HL-60 (cell line): ENCODE results near the gene RPS6KC1.
"Not testable (repeated sequence)": the region's sequence is repeated elsewhere in the genome, so short reads cannot be mapped to it uniquely, and the experiment has no call there.

Experiments used
- DNase-seq, 2 experiments: peaks; one replicate each; pipeline ENCODE4 v3.0.0-alpha.2; 2010 to 2020; ENCODE audit warnings: low read depth in 1 of 2, low spot score in 1 of 2
- H3K27ac ChIP-seq: fragments of 250-450 bp; sonication (Bioruptor Pico); replicated peaks from 2 replicates; pipeline ENCODE4 v1.5.1; 2020; ENCODE audit warnings: mild to moderate bottlenecking, moderate library complexity
- H3K27me3 ChIP-seq: fragments of 250-450 bp; sonication (Bioruptor Pico); 2 replicates; pipeline ENCODE4 v1.5.1; 2021; ENCODE audit warnings: mild to moderate bottlenecking, moderate library complexity; ENCODE audit not compliant: insufficient read depth, poor library complexity, severe bottlenecking
- H3K4me3 ChIP-seq: replicated peaks from 2 replicates; pipeline ENCODE4 v1.5.1; 2011; ENCODE audit warnings: mild to moderate bottlenecking, control low read depth, low read length; ENCODE audit not compliant: insufficient read depth
- GABPA ChIP-seq: IDR thresholded peaks from 2 replicates; pipeline ENCODE4 v1.6.1; 2012; ENCODE audit warnings: low read depth
- POLR2AphosphoS5 ChIP-seq: IDR thresholded peaks from 2 replicates; pipeline ENCODE4 v1.6.1; 2012; ENCODE audit warnings: low read depth
- REST ChIP-seq: IDR thresholded peaks from 2 replicates; pipeline ENCODE4 v1.6.1; 2012; ENCODE audit warnings: low read depth; ENCODE audit not compliant: insufficient replicate concordance
- SPI1 ChIP-seq: IDR thresholded peaks from 2 replicates; pipeline ENCODE4 v1.6.1; 2012; ENCODE audit warnings: low read depth, mild to moderate bottlenecking, borderline replicate concordance
- TF ChIP-seq, protein P1 (sequence below): IDR thresholded peaks from one replicate; pipeline ENCODE4 v1.5.1; 2011; ENCODE audit warnings: low read length, control low read depth, inconsistent platforms; ENCODE audit not compliant: insufficient read depth

RPS6KC1 gene

DNA sequence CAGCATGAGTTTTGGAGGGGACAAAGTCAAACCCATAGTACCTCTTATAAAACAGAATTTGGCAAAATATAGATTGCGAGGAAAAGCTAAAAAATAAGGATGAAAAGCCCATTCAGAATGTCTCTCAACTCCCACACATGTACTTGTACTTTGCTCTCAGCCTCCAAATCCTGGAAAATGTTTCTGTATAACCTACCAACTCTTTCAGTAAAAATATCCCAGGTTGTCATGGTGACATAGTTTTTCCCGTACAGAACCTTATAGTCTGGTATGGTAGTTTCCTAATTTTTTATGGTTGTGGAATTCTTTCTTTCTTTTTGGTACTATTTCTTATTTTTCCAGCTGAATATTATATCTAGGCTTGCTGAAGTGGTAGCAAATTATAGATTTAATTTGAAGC, 15.5 kb upstream of the RPS6KC1 start:
- Histone ChIP-seq H3K27me3 (no peaks in the 10 kb centered on the region), H3K4me3 (no peak overlapping the region), H3K27ac (no peak overlapping the region)
- TF ChIP-seq SPI1 = no peak
- no peak for DNase-seq

- Histone ChIP-seq H3K27ac (no peak overlapping the region), H3K27me3 (no peaks in the 10 kb centered on the region), H3K4me3 (no peak overlapping the region)
- TF ChIP-seq GABPA = no peak
- TF ChIP-seq POLR2AphosphoS5 = no peak
- TF ChIP-seq, protein P1, sequence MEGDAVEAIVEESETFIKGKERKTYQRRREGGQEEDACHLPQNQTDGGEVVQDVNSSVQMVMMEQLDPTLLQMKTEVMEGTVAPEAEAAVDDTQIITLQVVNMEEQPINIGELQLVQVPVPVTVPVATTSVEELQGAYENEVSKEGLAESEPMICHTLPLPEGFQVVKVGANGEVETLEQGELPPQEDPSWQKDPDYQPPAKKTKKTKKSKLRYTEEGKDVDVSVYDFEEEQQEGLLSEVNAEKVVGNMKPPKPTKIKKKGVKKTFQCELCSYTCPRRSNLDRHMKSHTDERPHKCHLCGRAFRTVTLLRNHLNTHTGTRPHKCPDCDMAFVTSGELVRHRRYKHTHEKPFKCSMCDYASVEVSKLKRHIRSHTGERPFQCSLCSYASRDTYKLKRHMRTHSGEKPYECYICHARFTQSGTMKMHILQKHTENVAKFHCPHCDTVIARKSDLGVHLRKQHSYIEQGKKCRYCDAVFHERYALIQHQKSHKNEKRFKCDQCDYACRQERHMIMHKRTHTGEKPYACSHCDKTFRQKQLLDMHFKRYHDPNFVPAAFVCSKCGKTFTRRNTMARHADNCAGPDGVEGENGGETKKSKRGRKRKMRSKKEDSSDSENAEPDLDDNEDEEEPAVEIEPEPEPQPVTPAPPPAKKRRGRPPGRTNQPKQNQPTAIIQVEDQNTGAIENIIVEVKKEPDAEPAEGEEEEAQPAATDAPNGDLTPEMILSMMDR = no peak
- no peak for TF ChIP-seq SPI1
- no peak for TF ChIP-seq REST
- no peak for DNase-seq
Measured at GRCh38 chr1:213041443-213041842, 9.6 kb upstream of the RPS6KC1 start.

DNA sequence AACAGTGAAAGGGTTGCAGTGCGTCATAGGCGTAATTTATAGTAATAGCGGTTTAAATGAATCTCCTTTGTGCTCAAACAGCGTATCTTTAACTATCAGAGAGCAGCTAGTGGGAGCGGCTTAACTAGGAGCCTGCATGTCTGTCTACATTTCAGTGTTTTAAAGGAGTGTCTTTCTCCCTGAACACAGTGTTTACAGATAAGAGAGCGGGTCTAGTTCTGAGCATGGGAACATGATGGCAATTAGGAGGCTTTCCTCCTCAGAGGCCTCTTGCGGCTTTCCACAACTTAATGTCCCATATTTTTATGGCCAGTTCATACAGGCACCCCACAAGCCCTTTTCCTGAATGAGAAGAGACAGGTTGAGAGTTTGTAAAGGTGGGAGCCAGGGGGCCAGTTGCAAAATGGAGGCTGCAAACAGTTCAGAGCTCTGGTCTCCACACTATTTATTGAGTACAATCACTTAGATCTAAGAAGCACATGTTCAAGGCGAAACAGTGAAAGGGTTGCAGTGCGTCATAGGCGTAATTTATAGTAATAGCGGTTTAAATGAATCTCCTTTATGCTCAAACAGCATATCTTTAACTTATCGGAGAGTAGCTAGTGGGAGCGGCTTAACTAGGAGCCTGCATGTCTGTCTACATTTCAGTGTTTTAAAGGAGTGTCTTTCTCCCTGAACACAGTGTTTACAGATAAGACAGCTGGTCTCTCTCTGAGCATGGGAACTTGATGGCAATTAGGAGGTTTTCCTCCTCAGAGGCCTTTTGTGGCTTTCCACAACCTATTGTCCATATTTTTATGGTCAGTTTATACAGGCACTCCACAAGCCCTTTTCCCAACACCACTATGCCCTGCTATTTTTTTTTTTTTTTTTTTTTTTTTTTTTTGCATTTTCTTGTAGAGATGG, 5.5 kb upstream of the RPS6KC1 start:
- H3K27me3 ChIP-seq, H3K4me3 ChIP-seq, H3K27ac ChIP-seq, DNase-seq: not testable (repeated sequence)

DNA sequence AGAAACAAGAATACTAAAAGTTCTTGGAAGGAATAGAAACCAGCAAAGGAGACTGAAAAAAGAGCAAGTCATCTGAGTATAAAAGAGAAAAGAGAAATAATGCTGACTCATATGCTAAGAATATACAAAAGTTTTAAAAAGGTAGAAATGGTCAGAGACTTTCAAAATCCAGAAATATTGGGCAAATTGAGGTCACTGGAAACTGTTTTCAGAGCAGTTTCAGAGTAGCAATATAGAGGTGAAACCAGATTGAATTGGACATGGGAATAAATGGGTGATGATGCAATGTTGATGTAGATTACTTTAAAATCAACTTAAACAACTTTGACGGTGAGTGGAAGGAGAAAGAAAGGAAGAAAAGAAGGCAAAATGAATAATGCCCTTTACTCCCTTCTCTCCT, 1.8 kb upstream of the RPS6KC1 start:
- no peak for DNase-seq
- Histone ChIP-seq H3K27ac (no peak overlapping the region), H3K27me3 (no peaks in the 10 kb centered on the region), H3K4me3 (no peak overlapping the region)
- TF ChIP-seq POLR2AphosphoS5 (no peak), GABPA (no peak), REST (no peak), SPI1 (no peak)
- TF ChIP-seq, protein P1 = no peak

- no peak for TF ChIP-seq REST
- TF ChIP-seq GABPA = no peak
- TF ChIP-seq, protein P1 = no peak
- no peak for TF ChIP-seq SPI1
- no peak for TF ChIP-seq POLR2AphosphoS5
- H3K27me3 ChIP-seq = no peaks in the 10 kb centered on the region
- peak overlapping the region; percentile 100 for H3K4me3 ChIP-seq
- H3K27ac ChIP-seq = peak overlapping the region; percentile 75
- no peak for DNase-seq
Measured at GRCh38 chr1:213050745-213051126, 305 bp upstream of the RPS6KC1 start.
